IMR-90 (cell line): ENCODE data around the gene AHI1. TPM values are rescaled to one million over a fixed set of nuclear protein-coding genes. Genes with fewer than 3 reads are reported as not detected.
A peak's percentile ranks its signal among the peaks of the same experiment; 100 is the strongest.

Experiments used
- ATAC-seq: fragments of 200-7000 bp; cut with Tn5 transposase; 2 replicates; pipeline ENCODE4 v1.9.1; 2020; ENCODE audit warnings: low read depth, mild to moderate bottlenecking, moderate library complexity
- BruUV-seq: library from RNA; stranded (reverse); fragments of 400-500 nt; replicated peaks from 2 replicates; lab custom pipeline; 2021; lab: Mats Ljungman, UMichigan
- CTCF ChIA-PET: fragments of 300-600 bp; formaldehyde crosslinking; extraction: SDS; loops from one replicate; lab custom pipeline; 2021; ENCODE audit warnings: antibody characterized with exemption; lab: Yijun Ruan, JAX
- POLR2A ChIA-PET: fragments of 300-600 bp; sonication (Branson Sonifier 250); formaldehyde crosslinking; loops from one replicate; lab custom pipeline; 2022; ENCODE audit warnings: antibody characterized with exemption; ENCODE audit not compliant: unreplicated experiment; lab: Charles Lee
- DNase-seq: peaks from one replicate; pipeline ENCODE4 v3.0.0; 2013
- H2AFZ ChIP-seq: replicated peaks from 2 replicates; pipeline ENCODE3; 2013; ENCODE audit warnings: low read length, mild to moderate bottlenecking; ENCODE audit not compliant: poor library complexity
- H2AK5ac ChIP-seq: 2 replicates; pipeline ENCODE4 v1.6.1; 2013; ENCODE audit warnings: low read depth, low read length, inconsistent platforms
- H2AK9ac ChIP-seq: replicated peaks from 2 replicates; pipeline ENCODE3; 2013; ENCODE audit warnings: mild to moderate bottlenecking, low read depth, low read length, moderate library complexity; ENCODE audit not compliant: poor library complexity
- H2BK120ac ChIP-seq: 2 replicates; pipeline ENCODE4 v1.6.1; 2013; ENCODE audit warnings: low read depth, low read length, inconsistent platforms
- H2BK15ac ChIP-seq: 3 replicates; pipeline ENCODE4 v1.6.1; 2013; ENCODE audit warnings: low read depth, low read length, inconsistent platforms
- H2BK20ac ChIP-seq: 2 replicates; pipeline ENCODE4 v1.6.1; 2013; ENCODE audit warnings: low read depth, mild to moderate bottlenecking, inconsistent platforms, low read length, moderate library complexity
- H2BK5ac ChIP-seq: 2 replicates; pipeline ENCODE4 v1.6.1; 2013; ENCODE audit warnings: mild to moderate bottlenecking, low read depth, low read length, inconsistent platforms; ENCODE audit not compliant: poor library complexity, severe bottlenecking
- H3K14ac ChIP-seq: replicated peaks from 2 replicates; pipeline ENCODE4 v1.6.1; 2013; ENCODE audit warnings: low read depth, low read length, inconsistent platforms
- H3K18ac ChIP-seq: 2 replicates; pipeline ENCODE4 v1.6.1; 2013; ENCODE audit warnings: low read depth, low read length, control low read depth
- H3K23ac ChIP-seq: 2 replicates; pipeline ENCODE4 v1.6.1; 2013; ENCODE audit warnings: low read depth, low read length, inconsistent platforms
- H3K27ac ChIP-seq: 2 replicates; pipeline ENCODE4 v1.5.1; 2013; ENCODE audit warnings: mild to moderate bottlenecking, control low read depth, low read length; ENCODE audit not compliant: insufficient read depth
- H3K27me3 ChIP-seq: 2 replicates; pipeline ENCODE4 v1.6.1; 2013; ENCODE audit warnings: low read length; ENCODE audit not compliant: control insufficient read depth, insufficient read depth
- H3K36me3 ChIP-seq: 2 replicates; pipeline ENCODE4 v1.6.1; 2013; ENCODE audit warnings: low read length, mixed read lengths; ENCODE audit not compliant: control insufficient read depth, insufficient read depth
- H3K4ac ChIP-seq: 2 replicates; pipeline ENCODE4 v1.6.1; 2013; ENCODE audit warnings: low read depth, low read length, inconsistent platforms
- H3K4me1 ChIP-seq: 2 replicates; pipeline ENCODE4 v1.6.1; 2013; ENCODE audit warnings: low read length, mixed read lengths; ENCODE audit not compliant: control insufficient read depth, insufficient read depth
- H3K4me2 ChIP-seq: 2 replicates; pipeline ENCODE4 v1.6.1; 2013; ENCODE audit warnings: low read depth, mild to moderate bottlenecking, control low read depth, low read length, moderate library complexity
- H3K4me3 ChIP-seq: 2 replicates; pipeline ENCODE4 v1.5.1; 2013; ENCODE audit warnings: low read depth, mild to moderate bottlenecking, control low read depth, low read length, moderate library complexity; ENCODE audit not compliant: insufficient read depth
- H3K56ac ChIP-seq: 2 replicates; pipeline ENCODE4 v1.6.1; 2013; ENCODE audit warnings: low read length, inconsistent platforms; ENCODE audit not compliant: insufficient read depth; ENCODE audit errors: extremely low read depth
- H3K79me1 ChIP-seq, 2 experiments: 2 replicates each; pipeline ENCODE4 v1.6.1; 2013; ENCODE audit warnings: low read length in 2 of 2, inconsistent platforms in 1 of 2, low read depth in 1 of 2
- H3K9ac ChIP-seq: 2 replicates; pipeline ENCODE4 v1.6.1; 2013; ENCODE audit warnings: low read depth, low read length, control low read depth
- H3K9me1 ChIP-seq: 2 replicates; pipeline ENCODE4 v1.6.1; 2013; ENCODE audit warnings: low read length, inconsistent platforms; ENCODE audit not compliant: insufficient read depth
- H3K9me3 ChIP-seq: 2 replicates; pipeline ENCODE4 v1.6.1; 2013; ENCODE audit warnings: low read length; ENCODE audit not compliant: control insufficient read depth, insufficient read depth
- H4K20me1 ChIP-seq: 2 replicates; pipeline ENCODE4 v1.6.1; 2013; ENCODE audit warnings: low read length, inconsistent platforms; ENCODE audit not compliant: insufficient read depth
- H4K5ac ChIP-seq: 2 replicates; pipeline ENCODE4 v1.6.1; 2013; ENCODE audit warnings: mild to moderate bottlenecking, low read depth, low read length, control low read depth
- H4K8ac ChIP-seq, 2 experiments: 2 replicates each; pipeline ENCODE4 v1.6.1; 2013; ENCODE audit warnings: low read depth in 2 of 2, low read length in 2 of 2, control low read depth in 1 of 2, inconsistent platforms in 1 of 2
- H4K91ac ChIP-seq: 2 replicates; pipeline ENCODE4 v1.6.1; 2013; ENCODE audit warnings: low read depth, low read length, inconsistent platforms; ENCODE audit not compliant: insufficient read depth
- CEBPB ChIP-seq: IDR thresholded peaks from 2 replicates; pipeline ENCODE4 v1.6.1; 2012; ENCODE audit warnings: low read depth, low read length, improper control_type of control experiment
- RAD21 ChIP-seq: IDR thresholded peaks from 2 replicates; pipeline ENCODE4 v1.6.1; 2012; ENCODE audit warnings: low read length, improper control_type of control experiment
- WGBS, 2 experiments: methylation state at CpG; one replicate each; pipeline versions ENCODE4 v1.1.5 to v1.1.7; 2013; ENCODE audit warnings: missing lambda C conversion rate in 2 of 2; ENCODE audit not compliant: insufficient read length in 1 of 2; ENCODE audit errors: extremely low coverage in 2 of 2; 5-methylcytosine and 5-hydroxymethylcytosine counted together
- dilution Hi-C: fragments of 300-500 bp; cut with HindIII; formaldehyde crosslinking; loops from one replicate; pipeline ENCODE4 v1.14.3; 2018; ENCODE audit warnings: low sequenced_read_pairs; ENCODE audit not compliant: unreplicated experiment
- in situ Hi-C: fragments of 300-500 bp; cut with MboI; formaldehyde crosslinking; loops from 3 replicates; pipeline ENCODE4 v1.14.3; 2019; ENCODE audit warnings: low sequenced_read_pairs, inconsistent platforms, mixed read lengths
- intact Hi-C: fragments of 100-400 bp; cut with micrococcal nuclease; formaldehyde crosslinking; loops from 2 replicates; pipeline ENCODE4 v1.10.0; 2022
- polyA plus RNA-seq, 3 experiments: library from polyadenylated mRNA; depleted of rRNA; stranded (reverse); fragments of >200 nt; gene quantifications; 2 replicates each; pipeline ENCODE4 v1.2.3, GENCODE V29; 2012; ENCODE audit warnings: low replicate concordance in 1 of 3
- total RNA-seq: library from RNA; depleted of rRNA; stranded (reverse); fragments of >200 nt; gene quantifications from 2 replicates; pipeline ENCODE4 v1.2.3, GENCODE V29; 2012

Gene AHI1
- total and polyA plus RNA-seq, 2 of the 4 experiments (the other 2 are of a cell fraction), result 9.5 to 19.4 TPM

- peak overlapping the region; percentile 10; the same call in 1 of the 2 replicates for H3K4me2 ChIP-seq
- no peak overlapping the region for H2BK15ac ChIP-seq
- H3K18ac ChIP-seq, result no peak overlapping the region
- peak overlapping the region; percentile 59; the same call in 1 of the 2 replicates for H4K5ac ChIP-seq
- WGBS, 2 experiments, result no CpG with 5 or more reads among the region's 1 CpG
- dilution Hi-C loops, result no loop called here
- no peak overlapping the region for H3K27ac ChIP-seq
- H3K9me3 ChIP-seq, result no peaks in the 10 kb centered on the region
- no peaks in the 10 kb centered on the region for H4K20me1 ChIP-seq
- H3K27me3 ChIP-seq, result no peaks in the 10 kb centered on the region
- in situ Hi-C loops, result no loop called here
- 0 out of 4 replicates have a peak overlapping the region, but pooled peaks have one; percentile 10 to 60 for H4K8ac ChIP-seq
- ATAC-seq (peak; percentile 12; the same call in 1 of the 2 replicates), DNase-seq (no peak)
- H3K23ac ChIP-seq, result no peak overlapping the region
- H2AFZ ChIP-seq, result no peak overlapping the region
- H3K56ac ChIP-seq, result no peak overlapping the region
- H2AK9ac ChIP-seq, result no peak overlapping the region
- H3K79me1 ChIP-seq, result no peaks in the 10 kb centered on the region
- ChIA-PET POLR2A (no interaction called here), CTCF (interaction anchor here (0.6 to 0.7 kb wide), 3 partner anchors 15 to 275 kb away, joined by 3 read pairs; no protein-coding TSS in a partner anchor)
- H3K9me1 ChIP-seq, result no peaks in the 10 kb centered on the region
- no peak overlapping the region for H3K4me3 ChIP-seq
- no peak overlapping the region for H3K9ac ChIP-seq
- H3K4me1 ChIP-seq, result peaks cover 2% of the 10 kb centered on the region; the same call in 1 of the 2 replicates
- no peak overlapping the region for H4K91ac ChIP-seq
- intact Hi-C loops, result loop anchor here (1.0 to 5.0 kb wide), 3 partner anchors 347 to 812 kb away; partner anchors contain the start of gene PDE7B
- peak overlapping the region; percentile 67; the same call in 1 of the 2 replicates for H2BK20ac ChIP-seq
- H2BK5ac ChIP-seq, result no peak overlapping the region
- BruUV-seq, result no TSS peak
- no peaks in the 10 kb centered on the region for H3K36me3 ChIP-seq
- H3K14ac ChIP-seq, result no peak overlapping the region
- H2BK120ac ChIP-seq, result peak overlapping the region; percentile 20; the same call in 1 of the 2 replicates
- no peak overlapping the region for H3K4ac ChIP-seq
- TF ChIP-seq RAD21 (no peak), CEBPB (0 out of 2 replicates have a peak, but pooled peaks have one; percentile 1)
- H2AK5ac ChIP-seq, result no peak overlapping the region
Measured at GRCh38 chr6:135505648-135506047, 8.1 kb upstream of the AHI1 start.
